HepG2 (cell line): ENCODE measurements around the gene NYAP1. TPM values are rescaled to one million over a fixed set of nuclear protein-coding genes. Genes with fewer than 3 reads are reported as not detected.
A peak's percentile ranks its signal among the peaks of the same experiment; 100 is the strongest.

Experiments
- ATAC-seq: fragments of 200-7000 bp; cut with Tn5 transposase; 3 replicates; pipeline ENCODE4 v1.9.1; 2020; ENCODE audit warnings: mild to moderate bottlenecking, moderate library complexity
- BruUV-seq: library from RNA; stranded (reverse); fragments of 400-500 nt; replicated peaks from 2 replicates; lab custom pipeline; 2021; lab: Mats Ljungman, UMichigan
- CTCF ChIA-PET: fragments of 300-600 bp; formaldehyde crosslinking; extraction: SDS; loops from one replicate; lab custom pipeline; 2021; ENCODE audit warnings: low total read pairs, inconsistent platforms, low intra/inter-chr PET ratio; lab: Yijun Ruan, JAX
- POLR2A ChIA-PET: fragments of 350-600 bp; sonication (Branson Sonifier 250); formaldehyde crosslinking; loops from one replicate; lab custom pipeline; 2020; ENCODE audit warnings: antibody characterized with exemption, inconsistent platforms; lab: Yijun Ruan, JAX
- DNase-seq: peaks from one replicate; pipeline ENCODE4 v3.0.0-alpha.2; 2015; ENCODE audit warnings: low spot score
- FAIRE-seq: peaks from 3 replicates; lab custom pipeline; 2011; peaks lifted over from hg19 to GRCh38; lab: Jason Lieb, UNC
- H2AFZ ChIP-seq: one replicate; pipeline ENCODE4 v1.6.1; 2011; ENCODE audit warnings: low read length, inconsistent platforms
- H3K27ac ChIP-seq: fragments of 300-600 bp; 3 replicates; pipeline ENCODE4 v1.8.0; 2011; ENCODE audit warnings: mixed run types, mild to moderate bottlenecking, mixed read lengths, low read length, inconsistent platforms; ENCODE audit not compliant: insufficient read depth; ENCODE audit errors: extremely low read length
- H3K27me3 ChIP-seq, 2 experiments: fragments of 200-600 bp in 1 of 2; 2 replicates in 1 of 2; 3 replicates in 1 of 2; pipeline versions ENCODE4 v1.6.0 to v1.8.0; 2011; ENCODE audit warnings: low read length in 2 of 2, mild to moderate bottlenecking in 2 of 2, moderate library complexity in 2 of 2, inconsistent platforms in 1 of 2; ENCODE audit not compliant: insufficient read depth in 2 of 2, control insufficient read depth in 1 of 2
- H3K36me3 ChIP-seq, 2 experiments: fragments of 200-600 bp in 1 of 2; replicated peaks in 1 of 2; 2 replicates in 1 of 2; 3 replicates in 1 of 2; pipeline versions ENCODE4 v1.5.1 to v1.8.0; 2011; ENCODE audit warnings: low read length in 2 of 2, inconsistent platforms in 1 of 2; ENCODE audit not compliant: insufficient read depth in 2 of 2, control insufficient read depth in 1 of 2
- H3K4me1 ChIP-seq: 2 replicates; pipeline ENCODE4 v1.5.1; 2012; ENCODE audit warnings: low read length, inconsistent platforms; ENCODE audit not compliant: insufficient read depth
- H3K4me2 ChIP-seq: 2 replicates; pipeline ENCODE4 v1.6.0; 2011; ENCODE audit warnings: low read depth, low read length, inconsistent platforms
- H3K4me3 ChIP-seq, 3 experiments: fragments of 200-600 bp in 1 of 3; sonication (generic), shearing (Covaris generic) in 1 of 3; replicated peaks in 1 of 3; 2 replicates each; pipeline ENCODE4 v1.5.1; 2011 to 2016; ENCODE audit warnings: low read length in 3 of 3, inconsistent platforms in 2 of 3, low read depth in 2 of 3, mild to moderate bottlenecking in 2 of 3, control low read depth in 1 of 3, mixed read lengths in 1 of 3; ENCODE audit not compliant: insufficient read depth in 1 of 3
- H3K79me2 ChIP-seq: one replicate; pipeline ENCODE4 v1.6.1; 2011; ENCODE audit warnings: low read length, inconsistent platforms; ENCODE audit not compliant: insufficient read depth
- H3K9ac ChIP-seq: 2 replicates; pipeline ENCODE4 v1.6.0; 2011; ENCODE audit warnings: mild to moderate bottlenecking, low read depth, low read length, inconsistent platforms; ENCODE audit not compliant: insufficient read depth
- H3K9me3 ChIP-seq: 2 replicates; pipeline ENCODE4 v1.5.1; 2012; ENCODE audit warnings: mild to moderate bottlenecking, low read length
- H4K20me1 ChIP-seq: 2 replicates; pipeline ENCODE4 v1.6.0; 2011; ENCODE audit warnings: inconsistent platforms, mild to moderate bottlenecking, low read length, moderate library complexity; ENCODE audit not compliant: insufficient read depth
- NFIB ChIP-seq: sonication (generic); formaldehyde crosslinking; IDR thresholded peaks from 2 replicates; pipeline ENCODE4 v1.9.0; 2021; ENCODE audit warnings: missing genetic modification reagents, mild to moderate bottlenecking, borderline replicate concordance
- ZBTB1 ChIP-seq: sonication (generic); formaldehyde crosslinking; IDR thresholded peaks from 2 replicates; pipeline ENCODE4 v1.4.0; 2020; ENCODE audit warnings: missing genetic modification reagents, borderline replicate concordance
- ZC3H13 ChIP-seq: sonication (generic); formaldehyde crosslinking; IDR thresholded peaks from 2 replicates; pipeline ENCODE4 v1.8.1; 2023; ENCODE audit warnings: mild to moderate bottlenecking, missing genetic modification reagents, moderate library complexity
- ZNF121 ChIP-seq: sonication (generic); formaldehyde crosslinking; IDR thresholded peaks from 2 replicates; pipeline ENCODE4 v1.5.0; 2020; ENCODE audit warnings: mild to moderate bottlenecking, missing genetic modification reagents
- ZNF251 ChIP-seq: sonication (generic); formaldehyde crosslinking; IDR thresholded peaks from 2 replicates; pipeline ENCODE4 v1.9.0; 2021; ENCODE audit warnings: mild to moderate bottlenecking, missing genetic modification reagents
- ZNF512B ChIP-seq: sonication (generic); formaldehyde crosslinking; IDR thresholded peaks from 2 replicates; pipeline ENCODE4 v1.5.1; 2020; ENCODE audit warnings: missing genetic modification reagents, mild to moderate bottlenecking, borderline replicate concordance
- ZNF746 ChIP-seq: sonication (generic); formaldehyde crosslinking; IDR thresholded peaks from 2 replicates; pipeline ENCODE4 v1.8.0; 2022; ENCODE audit warnings: mild to moderate bottlenecking, missing genetic modification reagents
- WGBS: methylation state at CpG from one replicate; pipeline ENCODE4 v1.1.6; 2017; ENCODE audit warnings: low lambda C conversion rate; 5-methylcytosine and 5-hydroxymethylcytosine counted together
- in situ Hi-C: cut with HindIII; loops from 2 replicates; pipeline ENCODE4 v1.10.0; 2017; ENCODE audit warnings: low pct_unique_long_range_greater_than_20kb; ENCODE audit not compliant: extremely low pct_ligation_motif_present
- intact Hi-C: fragments of 100-400 bp; cut with micrococcal nuclease; formaldehyde crosslinking; loops from one replicate; pipeline ENCODE4 v1.10.0; 2022; ENCODE audit not compliant: unreplicated experiment
- polyA plus RNA-seq, 8 experiments: library from polyadenylated mRNA; depleted of rRNA in 3 of 8; stranded (reverse) in 7 of 8; unstranded in 1 of 8; fragments of >200 nt; fragmentation: Illumina TruSeq in 4 of 8; extraction: Trizol in 4 of 8; gene quantifications; 2 replicates each; pipeline versions ENCODE4 v1.2.1 to v1.2.3, GENCODE V29; 2011 to 2016; ENCODE audit warnings: low read depth in 4 of 8, missing spikeins in 1 of 8, mixed read lengths in 1 of 8; ENCODE audit not compliant: insufficient read depth in 1 of 8
- total RNA-seq, 5 experiments: library from RNA; depleted of rRNA; stranded (reverse); fragments of >200 nt; fragmentation: Illumina TruSeq; extraction: Trizol; gene quantifications; 2 replicates each; pipeline ENCODE4 v1.2.3, GENCODE V29; 2016; ENCODE audit warnings: low read depth in 1 of 5

The NYAP1 gene
- total and polyA plus RNA-seq, 2 of the 13 experiments (the other 11 are each of a cell fraction or from before 2014, with no cell fraction given): 0.15 to 0.46 TPM

DNA sequence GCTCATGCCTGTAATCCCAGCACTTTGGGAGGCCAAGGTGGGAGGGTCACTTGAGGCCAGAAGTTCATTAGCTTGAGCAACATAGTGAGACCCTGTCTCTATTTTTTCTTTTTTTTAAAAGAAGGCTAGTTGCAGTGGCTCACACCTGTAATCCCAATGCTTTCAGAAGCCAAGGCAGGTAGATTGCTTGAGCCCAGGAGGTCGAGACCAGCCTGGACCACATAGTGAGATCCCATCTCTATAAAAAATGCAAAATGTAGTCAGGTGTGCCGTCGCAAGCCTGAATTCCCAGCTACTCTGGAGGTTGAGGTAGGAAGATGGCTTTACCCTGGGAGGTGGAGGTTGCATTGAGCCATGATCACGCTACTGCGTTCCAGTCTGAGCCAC lies 7.5 kb downstream of the NYAP1 start:
- no peak overlapping the region for H2AFZ ChIP-seq
- H3K27ac ChIP-seq: no peak overlapping the region
- no peaks in the 10 kb centered on the region for H4K20me1 ChIP-seq
- H3K4me2 ChIP-seq: no peak overlapping the region
- in situ Hi-C loops: no loop called here
- no TSS peak for BruUV-seq
- ChIA-PET POLR2A (no interaction called here), CTCF (interaction anchor here (1.2 kb wide), 1 partner anchor 68 kb away, joined by 3 read pairs; no protein-coding TSS in a partner anchor)
- 53% methylated on average over 5 of the region's 5 CpGs for WGBS
- no peaks in the 10 kb centered on the region for H3K79me2 ChIP-seq
- intact Hi-C loops: no loop called here
- TF ChIP-seq ZNF746 (no peak), ZBTB1 (CRISPR knock-in tag) (no peak), ZNF121 (peak; percentile 58; the same call in 1 of the 2 replicates), NFIB (no peak), ZC3H13 (CRISPR knock-in tag) (no peak), ZNF251 (no peak), ZNF512B (CRISPR knock-in tag) (no peak)
- FAIRE-seq (no peak), DNase-seq (no peak), ATAC-seq (no peak)
- no peaks in the 10 kb centered on the region for H3K9me3 ChIP-seq
- H3K9ac ChIP-seq: no peak overlapping the region
- no peaks in the 10 kb centered on the region for H3K36me3 ChIP-seq
- no peak overlapping the region for H3K4me3 ChIP-seq
- H3K27me3 ChIP-seq: peaks cover 1 to 17% of the 10 kb centered on the region in 2 experiments; a peak in 4 of 5 replicates
- H3K4me1 ChIP-seq: peaks cover 53% of the 10 kb centered on the region
